BE2C (cell line): ENCODE results near the gene RHCG.

Experiments used
- DNase-seq: peaks from one replicate; pipeline ENCODE4 v3.0.0-alpha.2; 2020
- H3K27me3 ChIP-seq: fragments of 250-450 bp; sonication (Bioruptor Pico); 2 replicates; pipeline ENCODE4 v1.5.1; 2020; ENCODE audit warnings: mild to moderate bottlenecking
- H3K36me3 ChIP-seq: fragments of 250-450 bp; sonication (Bioruptor Pico); 2 replicates; pipeline ENCODE4 v1.5.1; 2020; ENCODE audit warnings: mild to moderate bottlenecking
- H3K4me1 ChIP-seq: fragments of 250-450 bp; sonication (Bioruptor Pico); 2 replicates; pipeline ENCODE4 v1.5.1; 2020
- H3K4me3 ChIP-seq: 2 replicates; pipeline ENCODE4 v1.5.1; 2011; ENCODE audit warnings: low read depth, low read length
- H3K9me3 ChIP-seq: fragments of 250-450 bp; sonication (Bioruptor Pico); 2 replicates; pipeline ENCODE4 v1.5.1; 2020
- CTCF ChIP-seq: IDR thresholded peaks from 2 replicates; pipeline ENCODE4 v1.5.1; 2012; ENCODE audit warnings: mild to moderate bottlenecking, low read depth, low read length

The RHCG gene

DNA sequence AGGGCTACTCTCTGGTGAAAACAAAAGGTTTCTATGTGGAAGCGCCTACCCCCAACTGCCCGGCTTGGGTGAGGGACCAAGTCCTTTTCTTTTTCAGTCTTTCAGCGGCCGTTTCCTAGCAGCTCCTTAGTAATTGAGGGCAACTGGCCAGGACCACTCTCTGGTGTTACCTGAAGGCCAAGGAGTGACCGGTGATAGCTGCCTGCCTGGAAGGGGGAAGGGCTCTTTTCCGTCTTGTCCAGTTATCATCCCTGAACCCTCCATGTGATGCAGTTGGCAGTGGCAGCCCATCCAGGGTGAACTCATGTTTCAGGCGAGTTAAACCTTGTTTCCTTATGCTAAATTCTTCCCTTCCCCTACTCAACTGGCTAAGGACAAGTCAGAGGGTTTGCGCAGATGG, 33.3 kb downstream of the RHCG start:
- peaks cover 3% of the 10 kb centered on the region; the same call in 1 of the 2 replicates for H3K4me1 ChIP-seq
- TF ChIP-seq CTCF: no peak
- H3K36me3 ChIP-seq: no peaks in the 10 kb centered on the region
- H3K27me3 ChIP-seq: no peaks in the 10 kb centered on the region
- H3K4me3 ChIP-seq: peak overlapping the region; percentile 2; the same call in 1 of the 2 replicates
- DNase-seq: no peak
- H3K9me3 ChIP-seq: no peaks in the 10 kb centered on the region

DNA sequence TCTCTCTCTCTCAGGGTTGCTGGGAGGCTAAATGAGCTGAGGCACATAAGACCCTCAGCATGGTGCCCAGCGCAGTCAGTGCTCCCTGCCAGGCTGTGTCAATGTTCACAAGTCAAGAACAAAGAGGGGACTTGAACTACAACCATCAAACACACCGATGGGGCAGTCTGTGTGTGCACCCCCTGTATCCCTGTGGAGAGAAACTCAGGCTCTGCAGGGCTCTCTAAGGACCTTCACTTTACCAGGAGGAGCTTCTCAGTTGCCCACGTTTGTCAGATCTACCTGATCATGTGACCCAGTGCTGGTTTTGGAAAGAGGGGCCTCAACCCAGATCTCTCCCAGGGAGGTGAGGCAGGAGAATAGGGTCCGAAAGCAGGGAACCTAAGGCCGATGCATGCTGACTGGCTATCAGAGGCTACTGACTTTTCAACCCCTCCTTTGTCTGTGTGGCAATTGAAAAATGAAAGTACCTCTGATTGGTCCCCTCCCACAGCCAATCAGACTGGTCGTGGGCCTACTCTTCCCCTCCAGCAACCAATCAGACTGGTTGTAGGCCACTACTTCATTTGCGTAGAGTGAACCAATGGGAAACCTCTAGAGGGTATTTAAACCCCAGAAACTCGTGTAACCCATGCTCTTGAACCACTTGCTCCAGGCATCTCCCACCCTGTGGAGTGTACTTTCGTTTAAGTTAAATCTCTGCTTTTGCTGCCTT, 34.0 kb downstream of the RHCG start:
- H3K36me3 ChIP-seq: no peaks in the 10 kb centered on the region
- peak; percentile 82 for DNase-seq
- no peak for TF ChIP-seq CTCF
- no peaks in the 10 kb centered on the region for H3K27me3 ChIP-seq
- H3K9me3 ChIP-seq: no peaks in the 10 kb centered on the region
- peaks cover 3% of the 10 kb centered on the region; the same call in 1 of the 2 replicates for H3K4me1 ChIP-seq
- peak overlapping the region; percentile 43 for H3K4me3 ChIP-seq

- H3K9me3 ChIP-seq: no peaks in the 10 kb centered on the region
- no peaks in the 10 kb centered on the region for H3K27me3 ChIP-seq
- H3K36me3 ChIP-seq: no peaks in the 10 kb centered on the region
- TF ChIP-seq CTCF: no peak
- peaks cover 3% of the 10 kb centered on the region; the same call in 1 of the 2 replicates for H3K4me1 ChIP-seq
- DNase-seq: no peak
- no peak overlapping the region for H3K4me3 ChIP-seq
These were observed 35.0 kb downstream of the RHCG start for GRCh38 chr15:89461386-89461785.

DNA sequence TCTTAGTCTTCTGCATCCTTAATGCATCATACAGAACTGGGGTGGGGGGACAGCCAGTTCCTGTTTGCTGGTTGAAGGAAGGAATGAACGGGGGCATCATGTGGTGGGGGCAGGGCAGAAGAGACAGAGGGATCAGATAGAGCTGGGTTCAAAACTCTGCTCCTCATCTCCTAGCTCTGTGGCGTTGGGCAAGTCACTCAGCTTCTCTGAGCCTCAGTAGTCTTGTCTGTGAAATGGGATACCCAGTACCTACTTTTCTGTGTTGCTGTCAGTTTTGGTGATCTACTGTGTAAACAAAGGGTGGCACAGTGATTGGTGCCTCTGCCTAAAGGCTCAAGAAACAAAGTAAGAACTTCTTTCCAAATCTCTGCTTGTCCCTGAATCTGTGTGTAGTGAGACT, 36.3 kb downstream of the RHCG start:
- Histone ChIP-seq H3K9me3 (no peaks in the 10 kb centered on the region), H3K4me3 (no peak overlapping the region), H3K4me1 (peaks cover 3% of the 10 kb centered on the region; the same call in 1 of the 2 replicates), H3K36me3 (no peaks in the 10 kb centered on the region), H3K27me3 (no peaks in the 10 kb centered on the region)
- TF ChIP-seq CTCF: no peak
- no peak for DNase-seq

DNA sequence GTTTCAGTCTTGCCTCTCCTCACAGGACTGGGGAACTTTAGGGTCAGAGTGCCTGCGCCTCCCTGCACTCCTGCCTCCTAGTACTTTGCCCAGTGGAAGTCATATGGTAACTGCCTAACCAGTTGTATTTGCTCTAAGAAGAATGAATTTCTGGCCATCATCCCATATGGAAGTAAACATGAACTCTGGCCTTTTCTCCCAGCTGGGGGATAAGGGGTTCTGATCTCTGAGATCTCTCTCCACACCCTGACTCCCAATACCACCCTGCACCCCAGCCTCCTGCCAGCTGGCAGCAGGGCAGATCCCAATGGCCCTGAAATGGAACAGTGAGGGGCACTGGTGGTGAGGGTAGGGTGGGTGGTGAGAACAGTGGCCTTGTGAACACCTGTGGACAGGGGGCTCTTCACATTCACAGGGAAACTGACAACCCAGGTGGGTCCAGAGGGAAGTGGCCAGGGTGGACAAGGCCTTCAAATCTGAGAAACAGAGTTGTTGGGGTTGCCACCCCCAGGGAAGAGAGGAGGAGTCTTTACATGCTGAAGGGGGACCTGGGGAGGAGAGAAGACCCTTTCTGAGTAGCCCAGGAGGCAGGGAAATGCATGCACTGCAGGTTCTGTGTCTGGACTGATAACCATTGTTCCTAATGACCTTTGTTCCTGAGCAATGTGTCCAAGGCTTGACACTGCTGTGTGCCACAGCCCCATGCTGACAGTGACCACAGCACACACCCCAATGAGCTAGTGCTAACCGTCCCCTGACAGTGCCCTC, 36.9 kb downstream of the RHCG start:
- H3K4me1 ChIP-seq: peaks cover 3% of the 10 kb centered on the region; the same call in 1 of the 2 replicates
- DNase-seq: no peak
- H3K36me3 ChIP-seq: no peaks in the 10 kb centered on the region
- no peaks in the 10 kb centered on the region for H3K9me3 ChIP-seq
- no peak for TF ChIP-seq CTCF
- no peak overlapping the region for H3K4me3 ChIP-seq
- H3K27me3 ChIP-seq: no peaks in the 10 kb centered on the region

DNA sequence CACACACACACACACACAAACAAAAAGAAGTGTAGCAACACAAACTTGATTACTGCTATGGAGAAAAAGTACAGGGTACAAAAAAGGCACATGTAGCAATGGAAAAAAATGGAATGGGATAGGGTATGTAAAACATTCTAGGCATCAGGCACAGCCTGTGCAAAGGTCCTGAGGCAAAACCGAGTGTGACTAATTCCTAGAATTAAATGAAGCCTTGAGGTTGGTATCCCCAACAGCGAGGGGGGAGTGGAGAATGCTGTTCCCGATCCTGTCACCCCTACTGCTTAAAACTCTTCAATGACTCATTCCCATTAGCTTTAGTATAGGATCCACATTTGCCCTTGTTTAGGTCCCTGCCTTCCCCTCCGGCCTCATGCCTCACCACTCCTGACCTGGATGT, 37.9 kb downstream of the RHCG start:
- Histone ChIP-seq H3K36me3 (no peaks in the 10 kb centered on the region), H3K4me3 (no peak overlapping the region), H3K27me3 (no peaks in the 10 kb centered on the region), H3K4me1 (peaks cover 3% of the 10 kb centered on the region; the same call in 1 of the 2 replicates), H3K9me3 (no peaks in the 10 kb centered on the region)
- no peak for DNase-seq
- TF ChIP-seq CTCF: no peak
